Thoracic aorta (tissue), 2 donors: ENCODE measurements around the gene ACADSB. TPM values are rescaled to one million over a fixed set of nuclear protein-coding genes. Genes with fewer than 3 reads are reported as not detected.

ENCODE experiments used
- ATAC-seq: fragments of 150-250 bp; one replicate; pipeline ENCODE4 v1.8.0; 2017; ENCODE audit warnings: low read depth; ENCODE audit not compliant: insufficient number of reproducible peaks, low FRiP score
- DNase-seq: peaks from one replicate; pipeline ENCODE4 v3.0.0-alpha.2; 2020; ENCODE audit warnings: low spot score
- H3K27ac ChIP-seq, 2 donors: fragments of 200-600 bp; sonication (generic); 1 replicate in 1 of 2; 2 replicates in 1 of 2; pipeline ENCODE4 v1.5.1; 2016; ENCODE audit warnings: mild to moderate bottlenecking in 2 of 2, moderate library complexity in 2 of 2
- H3K27me3 ChIP-seq: fragments of 200-600 bp; sonication (generic); replicated peaks from 2 replicates; pipeline ENCODE4 v1.6.0; 2016; ENCODE audit warnings: mild to moderate bottlenecking; ENCODE audit not compliant: insufficient read depth
- H3K36me3 ChIP-seq: fragments of 200-600 bp; sonication (generic); one replicate; pipeline ENCODE4 v1.5.1; 2016
- H3K4me1 ChIP-seq, 2 donors: fragments of 200-600 bp; sonication (generic); 1 replicate in 1 of 2; 2 replicates in 1 of 2; pipeline versions ENCODE4 v1.5.1 to v1.6.0; 2016; ENCODE audit warnings: low read depth in 2 of 2, mild to moderate bottlenecking in 1 of 2; ENCODE audit not compliant: control insufficient read depth in 1 of 2
- H3K4me3 ChIP-seq: fragments of 200-600 bp; sonication (generic); 2 replicates; pipeline ENCODE4 v1.5.1; 2016; ENCODE audit warnings: mild to moderate bottlenecking
- H3K9me3 ChIP-seq: fragments of 200-600 bp; sonication (generic); 2 replicates; pipeline ENCODE4 v1.5.1; 2016
- total RNA-seq, 2 donors: library from RNA; depleted of rRNA; stranded (reverse); fragments of >200 nt; gene quantifications; one replicate each; pipeline versions ENCODE4 v1.1.0 to v1.2.3, GENCODE V29; 2016
- TF ChIP-seq, protein P1 (sequence below): fragments of 200-600 bp; sonication (generic); IDR thresholded peaks from one replicate; pipeline ENCODE4 v1.5.1; 2019; ENCODE audit warnings: antibody characterized with exemption

Gene ACADSB
- total RNA-seq, 2 donors from 2014 or later: 11.8 to 14.7 TPM

GRCh38 chr10:123018531-123018930 lies 9.7 kb downstream of the ACADSB start:
- Histone ChIP-seq H3K4me3 (no peak overlapping the region), H3K9me3 (no peaks in the 10 kb centered on the region), H3K27me3 (no peaks in the 10 kb centered on the region), H3K36me3 (no peaks in the 10 kb centered on the region), H3K27ac (no peak overlapping the region), H3K4me1 (no peaks in the 10 kb centered on the region)
- no peak for ATAC-seq
- no peak for DNase-seq
- TF ChIP-seq, protein P1, sequence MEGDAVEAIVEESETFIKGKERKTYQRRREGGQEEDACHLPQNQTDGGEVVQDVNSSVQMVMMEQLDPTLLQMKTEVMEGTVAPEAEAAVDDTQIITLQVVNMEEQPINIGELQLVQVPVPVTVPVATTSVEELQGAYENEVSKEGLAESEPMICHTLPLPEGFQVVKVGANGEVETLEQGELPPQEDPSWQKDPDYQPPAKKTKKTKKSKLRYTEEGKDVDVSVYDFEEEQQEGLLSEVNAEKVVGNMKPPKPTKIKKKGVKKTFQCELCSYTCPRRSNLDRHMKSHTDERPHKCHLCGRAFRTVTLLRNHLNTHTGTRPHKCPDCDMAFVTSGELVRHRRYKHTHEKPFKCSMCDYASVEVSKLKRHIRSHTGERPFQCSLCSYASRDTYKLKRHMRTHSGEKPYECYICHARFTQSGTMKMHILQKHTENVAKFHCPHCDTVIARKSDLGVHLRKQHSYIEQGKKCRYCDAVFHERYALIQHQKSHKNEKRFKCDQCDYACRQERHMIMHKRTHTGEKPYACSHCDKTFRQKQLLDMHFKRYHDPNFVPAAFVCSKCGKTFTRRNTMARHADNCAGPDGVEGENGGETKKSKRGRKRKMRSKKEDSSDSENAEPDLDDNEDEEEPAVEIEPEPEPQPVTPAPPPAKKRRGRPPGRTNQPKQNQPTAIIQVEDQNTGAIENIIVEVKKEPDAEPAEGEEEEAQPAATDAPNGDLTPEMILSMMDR: no peak

- no peaks in the 10 kb centered on the region for H3K4me1 ChIP-seq
- ATAC-seq: no peak
- H3K27ac ChIP-seq: no peak overlapping the region
- no peaks in the 10 kb centered on the region for H3K36me3 ChIP-seq
- H3K4me3 ChIP-seq: no peak overlapping the region
- no peaks in the 10 kb centered on the region for H3K9me3 ChIP-seq
- H3K27me3 ChIP-seq: no peaks in the 10 kb centered on the region
- no peak for DNase-seq
- TF ChIP-seq, protein P1: no peak
These were observed 10.5 kb downstream of the ACADSB start for GRCh38 chr10:123019264-123019663.

DNA sequence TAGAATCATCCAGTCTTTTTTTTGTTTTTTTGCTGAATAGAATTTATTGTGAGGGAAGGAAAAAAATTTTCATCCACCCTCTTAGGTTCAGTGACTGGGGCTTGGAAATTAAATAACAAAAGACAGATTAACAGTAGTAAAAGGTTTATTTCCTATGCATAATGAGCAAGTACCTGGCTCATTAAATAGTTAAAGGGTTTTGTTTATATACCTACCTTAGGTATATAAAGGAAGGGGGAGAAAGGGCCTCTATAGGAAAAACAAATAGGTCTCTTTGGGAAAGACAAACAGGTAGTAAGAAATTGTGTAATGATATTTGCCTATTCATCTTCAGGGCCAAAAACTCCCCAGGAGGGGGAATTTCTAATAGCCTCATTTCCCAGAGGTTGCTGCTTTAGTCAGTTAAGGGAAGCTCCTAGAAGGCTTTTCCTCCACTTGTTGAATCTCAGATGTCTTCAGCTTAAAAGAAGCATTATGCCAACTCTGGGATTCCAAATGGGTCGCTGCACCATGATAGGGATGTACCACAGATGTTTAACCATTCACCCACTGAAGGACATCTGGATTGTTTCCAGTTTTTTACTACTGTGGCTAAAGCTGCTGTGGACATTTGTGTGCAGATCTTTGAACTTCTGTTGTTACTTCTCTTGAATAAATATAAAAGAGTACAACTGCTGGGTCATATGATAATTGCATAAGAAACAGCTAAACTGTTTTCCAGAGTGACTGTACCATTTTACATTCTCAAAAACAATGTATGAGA lies 11.3 kb downstream of the ACADSB start:
- no peak overlapping the region for H3K27ac ChIP-seq
- no peaks in the 10 kb centered on the region for H3K36me3 ChIP-seq

DNA sequence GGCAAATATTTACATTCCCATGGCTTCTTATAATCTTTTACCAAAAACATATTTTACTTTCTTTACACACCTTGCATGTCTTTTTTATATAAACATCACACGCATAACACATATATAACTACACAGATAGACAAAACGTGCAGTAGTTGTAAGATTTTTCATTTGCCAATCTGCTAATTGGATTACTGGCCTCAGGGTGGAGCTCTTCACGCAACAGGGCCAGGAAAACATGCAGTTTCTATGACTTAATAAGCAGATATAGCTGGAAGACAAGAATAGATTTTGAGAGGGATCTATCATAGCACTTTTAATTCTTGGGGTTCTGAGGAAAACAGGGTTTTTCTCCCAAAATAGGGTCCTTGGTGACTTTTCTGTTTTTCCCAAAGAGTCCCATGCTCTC lies 12.7 kb downstream of the ACADSB start:
- ATAC-seq: no peak
- H3K9me3 ChIP-seq: no peaks in the 10 kb centered on the region
- no peak overlapping the region for H3K4me3 ChIP-seq
- H3K27me3 ChIP-seq: no peaks in the 10 kb centered on the region
- TF ChIP-seq, protein P1: no peak
- no peaks in the 10 kb centered on the region for H3K36me3 ChIP-seq
- no peak for DNase-seq
- no peaks in the 10 kb centered on the region for H3K4me1 ChIP-seq
- H3K27ac ChIP-seq: no peak overlapping the region

More for the DNA sequence above, 11.3 kb downstream of the ACADSB start:
- no peak for ATAC-seq
- Histone ChIP-seq H3K4me1 (no peaks in the 10 kb centered on the region), H3K9me3 (no peaks in the 10 kb centered on the region), H3K27me3 (no peaks in the 10 kb centered on the region), H3K4me3 (no peak overlapping the region)
- TF ChIP-seq, protein P1: no peak
- no peak for DNase-seq

- H3K36me3 ChIP-seq: no peaks in the 10 kb centered on the region
- no peaks in the 10 kb centered on the region for H3K4me1 ChIP-seq
- no peak overlapping the region for H3K27ac ChIP-seq
- TF ChIP-seq, protein P1: no peak
- DNase-seq: no peak
- ATAC-seq: no peak
- no peak overlapping the region for H3K4me3 ChIP-seq
- H3K9me3 ChIP-seq: no peaks in the 10 kb centered on the region
- H3K27me3 ChIP-seq: no peaks in the 10 kb centered on the region
These were observed 15.7 kb downstream of the ACADSB start for GRCh38 chr10:123024540-123024939.
